ENCODE measurements around the gene WNK4.
"Not testable (repeated sequence)": the region's sequence is repeated elsewhere in the genome, so short reads cannot be mapped to it uniquely, and the experiment has no call there.

WNK4 gene

DNA sequence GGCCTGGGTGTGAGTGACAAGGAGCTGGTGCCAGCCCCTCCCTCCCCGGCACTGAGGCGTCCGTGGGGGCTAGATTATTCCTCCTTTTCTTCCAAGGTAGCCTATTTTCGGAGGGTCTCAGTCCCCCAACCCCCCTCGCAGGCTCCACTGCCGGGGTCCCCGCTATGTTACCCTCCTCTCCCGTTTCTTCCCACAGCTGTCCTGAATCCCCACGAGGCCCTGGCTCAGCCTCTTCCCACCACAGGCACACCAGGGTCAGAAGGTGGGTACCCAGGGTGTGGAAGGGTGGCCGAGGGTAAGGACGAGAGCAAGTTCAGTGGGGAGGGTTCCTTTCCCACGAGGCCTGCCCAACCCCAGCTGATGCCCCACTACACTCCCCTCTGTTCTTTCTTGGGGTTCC lies 18.8 kb upstream of the WNK4 start:
- Histone ChIP-seq H2AFZ (peak overlapping the region; percentile 97), H3K79me2 (no peaks in the 10 kb centered on the region), H3K9ac (no peak overlapping the region), H3K27me3 (ENCODE audit: control insufficient read depth, insufficient read depth, low read length) (no peaks in the 10 kb centered on the region), H3K4me3 (ENCODE audit: low read depth, low read length) (peak overlapping the region; percentile 30), H3K9me3 (ENCODE audit: control insufficient read depth, low read length) (no peaks in the 10 kb centered on the region), H3K4me1 (no peaks in the 10 kb centered on the region), H3K36me3 (ENCODE audit: control insufficient read depth, insufficient read depth, low read length) (no peaks in the 10 kb centered on the region), H3K27ac (peak overlapping the region; percentile 53), H3K4me2 (ENCODE audit: low read length) (peak overlapping the region; percentile 76)
- TF ChIP-seq, protein P1, sequence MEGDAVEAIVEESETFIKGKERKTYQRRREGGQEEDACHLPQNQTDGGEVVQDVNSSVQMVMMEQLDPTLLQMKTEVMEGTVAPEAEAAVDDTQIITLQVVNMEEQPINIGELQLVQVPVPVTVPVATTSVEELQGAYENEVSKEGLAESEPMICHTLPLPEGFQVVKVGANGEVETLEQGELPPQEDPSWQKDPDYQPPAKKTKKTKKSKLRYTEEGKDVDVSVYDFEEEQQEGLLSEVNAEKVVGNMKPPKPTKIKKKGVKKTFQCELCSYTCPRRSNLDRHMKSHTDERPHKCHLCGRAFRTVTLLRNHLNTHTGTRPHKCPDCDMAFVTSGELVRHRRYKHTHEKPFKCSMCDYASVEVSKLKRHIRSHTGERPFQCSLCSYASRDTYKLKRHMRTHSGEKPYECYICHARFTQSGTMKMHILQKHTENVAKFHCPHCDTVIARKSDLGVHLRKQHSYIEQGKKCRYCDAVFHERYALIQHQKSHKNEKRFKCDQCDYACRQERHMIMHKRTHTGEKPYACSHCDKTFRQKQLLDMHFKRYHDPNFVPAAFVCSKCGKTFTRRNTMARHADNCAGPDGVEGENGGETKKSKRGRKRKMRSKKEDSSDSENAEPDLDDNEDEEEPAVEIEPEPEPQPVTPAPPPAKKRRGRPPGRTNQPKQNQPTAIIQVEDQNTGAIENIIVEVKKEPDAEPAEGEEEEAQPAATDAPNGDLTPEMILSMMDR (IDR thresholded peaks at IDR 0.05): no peak

DNA sequence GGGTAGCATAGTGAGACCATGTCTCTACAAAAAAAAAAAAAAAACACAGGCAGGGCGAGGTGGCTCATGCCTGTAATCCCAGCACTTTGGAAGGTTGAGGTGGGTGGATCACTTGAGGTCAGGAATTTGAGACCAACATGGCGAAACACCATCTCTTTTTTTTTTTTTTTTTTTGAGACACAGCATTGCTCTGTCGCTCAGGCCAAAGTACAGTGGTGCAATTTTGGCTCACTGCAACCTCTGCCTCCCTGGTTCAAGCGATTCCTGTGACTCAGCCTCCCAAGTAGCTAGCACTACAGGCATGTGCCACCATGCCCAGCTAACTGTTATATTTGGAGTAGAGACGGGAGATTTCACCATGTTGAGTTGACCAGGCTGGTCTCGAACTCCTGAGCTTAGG lies 14.3 kb upstream of the WNK4 start:
- no peak overlapping the region for H3K4me3 ChIP-seq (ENCODE audit: low read depth, low read length)
- no peak overlapping the region for H2AFZ ChIP-seq
- TF ChIP-seq, protein P1 (IDR thresholded peaks at IDR 0.05): no peak
- H3K36me3 ChIP-seq (ENCODE audit: control insufficient read depth, insufficient read depth, low read length): no peaks in the 10 kb centered on the region
- H3K79me2 ChIP-seq: no peaks in the 10 kb centered on the region
- no peak overlapping the region for H3K27ac ChIP-seq
- no peak overlapping the region for H3K9ac ChIP-seq
- H3K9me3 ChIP-seq (ENCODE audit: control insufficient read depth, low read length): no peaks in the 10 kb centered on the region
- H3K4me1 ChIP-seq: no peaks in the 10 kb centered on the region
- no peak overlapping the region for H3K4me2 ChIP-seq (ENCODE audit: low read length)
- H3K27me3 ChIP-seq (ENCODE audit: control insufficient read depth, insufficient read depth, low read length): no peaks in the 10 kb centered on the region

- Histone ChIP-seq H3K27me3 (ENCODE audit: control insufficient read depth, insufficient read depth, low read length) (no peaks in the 10 kb centered on the region), H3K4me3 (ENCODE audit: low read depth, low read length) (no peak overlapping the region), H3K27ac (no peak overlapping the region), H3K4me2 (ENCODE audit: low read length) (no peak overlapping the region), H2AFZ (no peak overlapping the region), H3K36me3 (ENCODE audit: control insufficient read depth, insufficient read depth, low read length) (no peaks in the 10 kb centered on the region), H3K4me1 (no peaks in the 10 kb centered on the region), H3K9ac (no peak overlapping the region), H3K9me3 (ENCODE audit: control insufficient read depth, low read length) (no peaks in the 10 kb centered on the region), H3K79me2 (no peaks in the 10 kb centered on the region)
- TF ChIP-seq, protein P1 (IDR thresholded peaks at IDR 0.05): no peak
Measured at GRCh38 chr17:42767512-42767911, 12.9 kb upstream of the WNK4 start.

DNA sequence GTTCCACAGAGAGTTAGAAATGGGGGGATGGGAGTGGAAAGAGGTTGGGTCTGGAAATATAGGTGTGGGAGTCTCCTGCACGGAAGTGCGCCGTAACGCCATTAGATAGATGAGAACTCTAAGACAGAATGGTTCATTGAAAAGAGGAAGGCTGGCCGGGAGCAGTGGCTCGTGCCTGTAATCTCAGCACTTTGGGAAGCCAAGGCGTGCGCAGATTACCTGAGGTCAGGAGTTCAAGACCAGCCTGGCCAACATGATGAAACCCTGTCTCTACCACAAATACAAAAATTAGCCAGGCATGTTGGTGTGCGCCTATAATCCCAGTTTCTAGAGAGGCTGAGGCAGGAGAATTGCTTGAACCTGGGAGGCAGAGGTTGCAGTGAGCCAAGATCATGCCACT lies 12.4 kb upstream of the WNK4 start:
- H3K9ac ChIP-seq; H3K4me2 ChIP-seq (ENCODE audit: low read length); H3K9me3 ChIP-seq (ENCODE audit: control insufficient read depth, low read length); H3K4me1 ChIP-seq; H3K27me3 ChIP-seq (ENCODE audit: control insufficient read depth, insufficient read depth, low read length); H3K27ac ChIP-seq; H3K4me3 ChIP-seq (ENCODE audit: low read depth, low read length); H2AFZ ChIP-seq; H3K79me2 ChIP-seq; H3K36me3 ChIP-seq (ENCODE audit: control insufficient read depth, insufficient read depth, low read length): not testable (repeated sequence)

- not testable (repeated sequence) for H3K4me1 ChIP-seq; H2AFZ ChIP-seq; H3K9me3 ChIP-seq (ENCODE audit: control insufficient read depth, low read length); H3K4me2 ChIP-seq (ENCODE audit: low read length); H3K27ac ChIP-seq; H3K79me2 ChIP-seq; H3K9ac ChIP-seq; H3K4me3 ChIP-seq (ENCODE audit: low read depth, low read length); H3K27me3 ChIP-seq (ENCODE audit: control insufficient read depth, insufficient read depth, low read length); H3K36me3 ChIP-seq (ENCODE audit: control insufficient read depth, insufficient read depth, low read length)
Measured at GRCh38 chr17:42769964-42770363, 10.4 kb upstream of the WNK4 start.

DNA sequence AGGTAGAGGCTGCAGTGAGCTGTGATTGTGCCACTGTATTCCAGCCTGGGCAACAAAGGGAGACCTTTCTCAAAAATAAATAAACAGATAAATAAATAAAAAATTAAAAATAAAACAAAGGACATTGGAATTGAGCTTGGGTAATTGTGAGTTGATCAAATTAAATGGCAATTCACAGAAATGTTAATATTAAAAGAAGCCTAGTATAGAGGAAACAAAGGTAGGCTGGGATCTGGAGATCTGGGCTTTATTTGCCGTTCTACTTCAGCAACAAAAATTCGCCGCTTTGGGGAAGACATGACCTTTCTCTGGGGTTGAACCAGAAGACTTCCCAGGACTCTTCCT lies 7.5 kb upstream of the WNK4 start:
- TF ChIP-seq, protein P1 (IDR thresholded peaks at IDR 0.05): no peak
- Histone ChIP-seq H3K4me3 (ENCODE audit: low read depth, low read length) (peak overlapping the region; percentile 97), H3K27me3 (ENCODE audit: control insufficient read depth, insufficient read depth, low read length) (no peaks in the 10 kb centered on the region), H3K27ac (peak overlapping the region; percentile 40), H3K4me1 (no peaks in the 10 kb centered on the region), H2AFZ (peak overlapping the region; percentile 77), H3K79me2 (no peaks in the 10 kb centered on the region), H3K4me2 (ENCODE audit: low read length) (peak overlapping the region; percentile 88), H3K36me3 (ENCODE audit: control insufficient read depth, insufficient read depth, low read length) (no peaks in the 10 kb centered on the region), H3K9me3 (ENCODE audit: control insufficient read depth, low read length) (no peaks in the 10 kb centered on the region), H3K9ac (no peak overlapping the region)

All from parathyroid adenoma (tissue), 2 donors.